Measurements from ENCODE around the gene MALSU1. TPM values are rescaled to one million over a fixed set of nuclear protein-coding genes. Genes with fewer than 3 reads are reported as not detected.
A peak's percentile ranks its signal among the peaks of the same experiment; 100 is the strongest.

The MALSU1 gene
- total and polyA plus RNA-seq, 2 of the 13 experiments (the other 11 are each of a cell fraction or from before 2014, with no cell fraction given): 72.0 to 141 TPM

- no peak for TF ChIP-seq TFAP4 (IDR thresholded peaks at IDR 0.05; ENCODE audit: borderline replicate concordance, low read depth)
- peak; percentile 1; the same call in 1 of the 2 replicates for TF ChIP-seq ZBTB26 (CRISPR knock-in tag; IDR thresholded peaks at IDR 0.05; ENCODE audit: borderline replicate concordance)
- peak in 1 of 2 experiments; percentile 80; a peak in 1 of 4 replicates for TF ChIP-seq KLF16 (CRISPR knock-in tag; IDR thresholded peaks at IDR 0.05)
- no peak; the same call in 1 of the 2 replicates for TF ChIP-seq ZSCAN12 (CRISPR knock-in tag; IDR thresholded peaks at IDR 0.05)
- TF ChIP-seq ZNF552 (CRISPR knock-in tag; IDR thresholded peaks at IDR 0.05; ENCODE audit: borderline replicate concordance): peak; percentile 54; the same call in 1 of the 2 replicates
- TF ChIP-seq FOXC1 (CRISPR knock-in tag; IDR thresholded peaks at IDR 0.05; ENCODE audit: borderline replicate concordance): peak; percentile 68; the same call in 1 of the 2 replicates
- 0 out of 2 replicates have a peak, but pooled peaks have one; percentile 43 for TF ChIP-seq ZNF605 (CRISPR knock-in tag; IDR thresholded peaks at IDR 0.05)
- no peak for TF ChIP-seq PRMT3 (CRISPR knock-in tag; IDR thresholded peaks at IDR 0.05; ENCODE audit: borderline replicate concordance, low read depth)
- TF ChIP-seq, protein P1, sequence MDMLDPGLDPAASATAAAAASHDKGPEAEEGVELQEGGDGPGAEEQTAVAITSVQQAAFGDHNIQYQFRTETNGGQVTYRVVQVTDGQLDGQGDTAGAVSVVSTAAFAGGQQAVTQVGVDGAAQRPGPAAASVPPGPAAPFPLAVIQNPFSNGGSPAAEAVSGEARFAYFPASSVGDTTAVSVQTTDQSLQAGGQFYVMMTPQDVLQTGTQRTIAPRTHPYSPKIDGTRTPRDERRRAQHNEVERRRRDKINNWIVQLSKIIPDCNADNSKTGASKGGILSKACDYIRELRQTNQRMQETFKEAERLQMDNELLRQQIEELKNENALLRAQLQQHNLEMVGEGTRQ (IDR thresholded peaks at IDR 0.05; ENCODE audit: low read depth, low read length): no peak
- TF ChIP-seq, protein P1 (CRISPR knock-in tag; IDR thresholded peaks at IDR 0.05; ENCODE audit: borderline replicate concordance): no peak; the same call in 1 of the 2 replicates
- TF ChIP-seq ZNF572 (CRISPR knock-in tag; IDR thresholded peaks at IDR 0.05): 0 out of 2 replicates have a peak, but pooled peaks have one; percentile 20
- TF ChIP-seq BRF2 (CRISPR knock-in tag; IDR thresholded peaks at IDR 0.05): 0 out of 2 replicates have a peak, but pooled peaks have one; percentile 9
- peak; percentile 86 for TF ChIP-seq ZGPAT (CRISPR knock-in tag; IDR thresholded peaks at IDR 0.05)
- peak; percentile 98 for TF ChIP-seq SP4 (CRISPR knock-in tag; IDR thresholded peaks at IDR 0.05)
- TF ChIP-seq MTF1 (CRISPR knock-in tag; IDR thresholded peaks at IDR 0.05): no peak
- TF ChIP-seq ZBTB1 (CRISPR knock-in tag; IDR thresholded peaks at IDR 0.05; ENCODE audit: borderline replicate concordance): no peak; the same call in 1 of the 2 replicates
- TF ChIP-seq ZNF597 (CRISPR knock-in tag; IDR thresholded peaks at IDR 0.05): no peak
- TF ChIP-seq HDAC6 (IDR thresholded peaks at IDR 0.05; ENCODE audit: low read depth, low read length): no peak
- TF ChIP-seq ZNF33A (CRISPR knock-in tag; IDR thresholded peaks at IDR 0.05; ENCODE audit: borderline replicate concordance): no peak
These were observed at the start of gene MALSU1 (continued) for GRCh38 chr7:23298885-23299769.
